ENCODE results near the gene PCCA. TPM values are rescaled to one million over a fixed set of nuclear protein-coding genes. Genes with fewer than 3 reads are reported as not detected.

PCCA gene
- total RNA-seq, 2 donors from 2014 or later: 52.7 to 66.4 TPM

DNA sequence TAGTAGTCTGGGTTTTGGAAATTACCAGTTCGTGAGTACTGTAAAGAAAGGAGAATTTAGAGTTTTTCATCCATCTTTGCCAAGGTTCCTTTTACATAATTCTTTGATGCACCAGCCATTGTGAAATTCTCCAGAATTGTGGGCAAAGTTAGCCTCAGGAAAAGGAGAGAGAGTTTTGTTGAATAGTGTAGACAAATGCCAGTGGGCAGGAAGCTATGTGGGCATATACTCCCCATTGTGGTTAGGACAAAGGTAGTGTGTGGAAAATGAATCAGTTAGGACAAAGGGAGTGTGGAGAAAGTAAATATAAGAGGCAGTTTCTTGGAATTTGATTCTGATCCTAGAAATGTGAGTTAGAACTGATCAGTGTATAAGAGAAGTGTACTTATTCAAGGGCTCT lies 67.9 kb downstream of the PCCA start:
- intact Hi-C loops (cut with DNase I): no loop called here
- Histone ChIP-seq H3K9me3 (no peaks in the 10 kb centered on the region), H3K4me1 (replicated peaks) (no peaks in the 10 kb centered on the region), H3K27me3 (replicated peaks; ENCODE audit: insufficient read depth) (no peaks in the 10 kb centered on the region), H3K27ac (no peak overlapping the region), H3K36me3 (no peaks in the 10 kb centered on the region), H3K4me3 (no peak overlapping the region)
- TF ChIP-seq, protein P1, sequence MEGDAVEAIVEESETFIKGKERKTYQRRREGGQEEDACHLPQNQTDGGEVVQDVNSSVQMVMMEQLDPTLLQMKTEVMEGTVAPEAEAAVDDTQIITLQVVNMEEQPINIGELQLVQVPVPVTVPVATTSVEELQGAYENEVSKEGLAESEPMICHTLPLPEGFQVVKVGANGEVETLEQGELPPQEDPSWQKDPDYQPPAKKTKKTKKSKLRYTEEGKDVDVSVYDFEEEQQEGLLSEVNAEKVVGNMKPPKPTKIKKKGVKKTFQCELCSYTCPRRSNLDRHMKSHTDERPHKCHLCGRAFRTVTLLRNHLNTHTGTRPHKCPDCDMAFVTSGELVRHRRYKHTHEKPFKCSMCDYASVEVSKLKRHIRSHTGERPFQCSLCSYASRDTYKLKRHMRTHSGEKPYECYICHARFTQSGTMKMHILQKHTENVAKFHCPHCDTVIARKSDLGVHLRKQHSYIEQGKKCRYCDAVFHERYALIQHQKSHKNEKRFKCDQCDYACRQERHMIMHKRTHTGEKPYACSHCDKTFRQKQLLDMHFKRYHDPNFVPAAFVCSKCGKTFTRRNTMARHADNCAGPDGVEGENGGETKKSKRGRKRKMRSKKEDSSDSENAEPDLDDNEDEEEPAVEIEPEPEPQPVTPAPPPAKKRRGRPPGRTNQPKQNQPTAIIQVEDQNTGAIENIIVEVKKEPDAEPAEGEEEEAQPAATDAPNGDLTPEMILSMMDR (IDR thresholded peaks at IDR 0.05): no peak
- no peak for TF ChIP-seq POLR2A (IDR thresholded peaks at IDR 0.05)
- no peak for TF ChIP-seq POLR2AphosphoS5 (IDR thresholded peaks at IDR 0.05)
- DNase-seq (ENCODE audit: low spot score): no peak
- WGBS: 65% methylated on average over 1 of the region's 1 CpG

DNA sequence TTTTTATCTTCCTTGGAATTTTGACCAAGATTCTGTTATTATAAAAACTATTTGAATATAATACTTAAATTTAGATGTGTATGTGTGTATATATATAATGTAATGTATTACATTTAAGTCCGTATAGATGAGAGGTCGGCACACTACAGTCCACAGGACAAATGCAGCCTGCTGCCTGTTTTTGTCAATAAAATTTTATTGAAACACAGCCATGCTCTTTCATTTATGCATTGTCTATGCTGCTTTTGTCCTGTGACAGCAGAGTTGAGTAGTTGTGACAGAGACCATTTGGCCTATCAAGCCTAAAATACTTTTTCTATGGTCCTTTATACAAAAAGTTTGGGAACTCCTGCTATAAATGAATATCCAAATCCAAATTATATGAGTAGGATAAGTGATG lies 69.7 kb downstream of the PCCA start:
- Histone ChIP-seq H3K27me3 (replicated peaks; ENCODE audit: insufficient read depth) (no peaks in the 10 kb centered on the region), H3K36me3 (no peaks in the 10 kb centered on the region), H3K27ac (no peak overlapping the region), H3K4me3 (no peak overlapping the region), H3K9me3 (no peaks in the 10 kb centered on the region), H3K4me1 (replicated peaks) (no peaks in the 10 kb centered on the region)
- intact Hi-C loops (cut with DNase I): no loop called here
- DNase-seq (ENCODE audit: low spot score): no peak
- WGBS: 68% methylated on average over 2 of the region's 2 CpGs
- TF ChIP-seq POLR2AphosphoS5 (IDR thresholded peaks at IDR 0.05) (no peak), POLR2A (IDR thresholded peaks at IDR 0.05) (no peak)

DNA sequence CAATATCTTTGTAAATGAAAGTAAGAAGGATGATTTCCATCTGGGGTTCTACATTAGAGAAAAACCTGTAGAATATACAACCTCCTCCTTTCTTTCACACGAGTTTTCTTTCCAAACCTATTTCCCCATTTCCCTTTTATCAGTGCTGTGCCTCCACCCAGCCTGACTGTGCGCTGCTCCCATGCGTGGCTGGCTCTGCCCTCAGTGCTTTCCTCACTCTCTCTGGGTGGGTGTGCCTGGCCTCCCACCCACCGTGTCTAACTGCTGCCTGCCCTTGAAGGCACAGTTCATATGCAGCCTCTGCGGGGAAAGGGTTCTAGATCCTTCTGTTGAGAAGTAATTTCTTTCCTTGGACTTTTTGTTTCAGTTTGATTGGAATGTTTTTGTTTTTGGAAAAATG lies 70.7 kb downstream of the PCCA start:
- 89% methylated on average over 5 of the region's 5 CpGs for WGBS
- intact Hi-C loops (cut with DNase I): no loop called here
- H3K36me3 ChIP-seq: no peaks in the 10 kb centered on the region
- H3K4me1 ChIP-seq (replicated peaks): no peaks in the 10 kb centered on the region
- no peak overlapping the region for H3K4me3 ChIP-seq
- TF ChIP-seq POLR2A (IDR thresholded peaks at IDR 0.05) (no peak), POLR2AphosphoS5 (IDR thresholded peaks at IDR 0.05) (no peak)
- TF ChIP-seq, protein P1 (IDR thresholded peaks at IDR 0.05): no peak
- H3K27ac ChIP-seq: no peak overlapping the region
- no peaks in the 10 kb centered on the region for H3K27me3 ChIP-seq (replicated peaks; ENCODE audit: insufficient read depth)
- H3K9me3 ChIP-seq: no peaks in the 10 kb centered on the region
- no peak for DNase-seq (ENCODE audit: low spot score)

DNA sequence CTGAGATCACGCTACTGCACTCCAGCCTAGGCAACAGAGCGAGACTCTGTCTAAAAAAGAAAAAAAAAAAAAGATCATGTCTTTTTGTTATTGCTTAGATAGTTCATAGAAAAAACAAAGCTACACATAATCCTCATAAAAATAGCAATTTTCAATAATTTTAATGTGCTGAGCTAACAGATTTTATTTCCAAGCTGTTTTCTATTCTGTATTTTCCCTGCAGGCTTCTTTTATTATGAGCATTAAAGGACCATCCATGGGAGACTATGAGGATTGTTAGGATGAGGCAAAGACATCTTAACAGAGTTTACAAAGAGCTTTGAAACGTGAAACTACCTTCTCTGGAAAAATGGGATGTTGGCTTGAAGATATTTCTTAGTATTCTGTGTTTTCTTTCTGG lies 71.6 kb downstream of the PCCA start:
- Histone ChIP-seq H3K36me3 (no peaks in the 10 kb centered on the region), H3K4me3 (no peak overlapping the region), H3K9me3 (no peaks in the 10 kb centered on the region), H3K27me3 (replicated peaks; ENCODE audit: insufficient read depth) (no peaks in the 10 kb centered on the region), H3K27ac (no peak overlapping the region), H3K4me1 (replicated peaks) (no peaks in the 10 kb centered on the region)
- TF ChIP-seq, protein P1 (IDR thresholded peaks at IDR 0.05): no peak
- TF ChIP-seq POLR2A (IDR thresholded peaks at IDR 0.05): no peak
- no peak for TF ChIP-seq POLR2AphosphoS5 (IDR thresholded peaks at IDR 0.05)
- WGBS: 81% methylated on average over 3 of the region's 3 CpGs
- intact Hi-C loops (cut with DNase I): no loop called here
- no peak for DNase-seq (ENCODE audit: low spot score)

DNA sequence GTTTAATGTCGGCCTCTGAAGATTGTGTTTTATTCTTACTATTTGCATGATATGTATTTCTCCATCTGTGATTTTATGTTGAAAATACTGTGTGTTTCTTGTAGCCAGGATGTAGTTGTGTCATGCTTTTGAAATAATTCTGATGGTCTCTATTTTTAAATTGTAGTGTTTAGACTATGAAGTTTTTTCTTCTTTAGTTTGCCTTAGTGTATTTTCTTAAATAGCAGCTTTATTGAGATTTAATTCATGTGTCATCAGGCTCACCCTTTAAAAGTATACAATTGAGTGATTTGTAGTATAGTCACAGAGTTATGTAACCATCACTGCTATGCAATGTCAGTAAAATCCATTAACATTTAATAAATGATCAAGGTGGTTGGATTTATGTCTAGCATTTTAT lies 74.5 kb downstream of the PCCA start:
- Histone ChIP-seq H3K36me3 (no peaks in the 10 kb centered on the region), H3K4me1 (replicated peaks) (no peaks in the 10 kb centered on the region), H3K9me3 (no peaks in the 10 kb centered on the region), H3K27me3 (replicated peaks; ENCODE audit: insufficient read depth) (no peaks in the 10 kb centered on the region), H3K4me3 (no peak overlapping the region), H3K27ac (no peak overlapping the region)
- intact Hi-C loops (cut with DNase I): no loop called here
- TF ChIP-seq POLR2AphosphoS5 (IDR thresholded peaks at IDR 0.05): no peak
- TF ChIP-seq, protein P1 (IDR thresholded peaks at IDR 0.05): no peak
- TF ChIP-seq POLR2A (IDR thresholded peaks at IDR 0.05): no peak
- no peak for DNase-seq (ENCODE audit: low spot score)
- WGBS: 85% methylated on average over 1 of the region's 1 CpG

Measured in prostate gland (tissue), 2 donors.